K562 (cell line): Measurements from ENCODE around the gene PHETA1. TPM values are rescaled to one million over a fixed set of nuclear protein-coding genes. Genes with fewer than 3 reads are reported as not detected.

ENCODE experiments used
- CEBPG ChIP-seq, 3 experiments: fragments of 200-800 bp in 1 of 3; sonication (Bioruptor generic) in 1 of 3; sonication (generic) in 1 of 3; formaldehyde crosslinking in 1 of 3; IDR thresholded peaks in 2 of 3; conservative IDR thresholded peaks in 1 of 3; 2 replicates each; pipeline versions ENCODE4 v1.6.1 to v1.8.0; 2016 to 2022; ENCODE audit warnings: missing compliant biosample characterization in 2 of 3, missing genetic modification characterization in 2 of 3, mild to moderate bottlenecking in 1 of 3, missing genetic modification reagents in 1 of 3
- ELF1 ChIP-seq: fragments of 200-800 bp; sonication (Bioruptor generic); IDR thresholded peaks from 2 replicates; pipeline ENCODE4 v1.6.1; 2016; ENCODE audit warnings: missing genetic modification characterization, missing compliant biosample characterization
- ESRRA ChIP-seq: fragments of 450-650 bp; IDR thresholded peaks from 2 replicates; pipeline ENCODE4 v1.6.1; 2014; ENCODE audit warnings: low read depth, mild to moderate bottlenecking, moderate library complexity, borderline replicate concordance
- L3MBTL2 ChIP-seq: fragments of 450-650 bp; IDR thresholded peaks from 2 replicates; pipeline ENCODE4 v1.6.1; 2016; ENCODE audit warnings: mild to moderate bottlenecking, moderate library complexity
- LARP7 ChIP-seq: fragments of 450-650 bp; IDR thresholded peaks from 2 replicates; pipeline ENCODE4 v1.6.1; 2016
- LEF1 ChIP-seq: fragments of 450-650 bp; IDR thresholded peaks from 2 replicates; pipeline ENCODE4 v1.6.1; 2016; ENCODE audit warnings: mild to moderate bottlenecking
- MEF2D ChIP-seq: conservative IDR thresholded peaks from 2 replicates; pipeline ENCODE4 v1.6.1; 2016; ENCODE audit warnings: low read depth, missing genetic modification characterization, missing compliant biosample characterization
- MYC ChIP-seq, 2 experiments: fragments of 250-450 bp in 1 of 2; sonication (Bioruptor Pico) in 1 of 2; IDR thresholded peaks; 2 replicates each; pipeline versions ENCODE4 v1.5.1 to v1.6.1; 2012 to 2021; ENCODE audit warnings: low read depth in 2 of 2, borderline replicate concordance in 1 of 2, improper control_type of control experiment in 1 of 2, low read length in 1 of 2, mild to moderate bottlenecking in 1 of 2, moderate library complexity in 1 of 2
- NR2C1 ChIP-seq, 2 experiments: fragments of 450-650 bp; IDR thresholded peaks; 2 replicates each; pipeline ENCODE4 v1.6.1; 2017; ENCODE audit warnings: mild to moderate bottlenecking in 2 of 2, antibody characterized with exemption in 1 of 2, inconsistent platforms in 1 of 2, missing compliant biosample characterization in 1 of 2, missing genetic modification characterization in 1 of 2
- PHF21A ChIP-seq: fragments of 450-650 bp; IDR thresholded peaks from 2 replicates; pipeline ENCODE4 v1.6.1; 2017; ENCODE audit warnings: low read depth, borderline replicate concordance
- SP1 ChIP-seq: sonication (generic); formaldehyde crosslinking; IDR thresholded peaks from 2 replicates; pipeline ENCODE4 v1.8.1; 2022; ENCODE audit warnings: mild to moderate bottlenecking, missing genetic modification reagents
- SP2 ChIP-seq: IDR thresholded peaks from 2 replicates; pipeline ENCODE4 v1.6.1; 2011; ENCODE audit warnings: mild to moderate bottlenecking, low read depth, low read length, moderate library complexity; ENCODE audit not compliant: poor library complexity, severe bottlenecking; ENCODE audit errors: extremely low read depth
- STAT5A ChIP-seq: IDR thresholded peaks from 2 replicates; pipeline ENCODE4 v1.6.1; 2012; ENCODE audit warnings: low read length, inconsistent platforms, borderline replicate concordance
- TBL1XR1 ChIP-seq, 2 experiments: IDR thresholded peaks; 2 replicates each; pipeline ENCODE4 v1.6.1; 2012; ENCODE audit warnings: improper control_type of control experiment in 2 of 2, low read length in 2 of 2, mild to moderate bottlenecking in 1 of 2
- ZC3H4 ChIP-seq: sonication (generic); formaldehyde crosslinking; IDR thresholded peaks from 2 replicates; pipeline ENCODE4 v1.9.0; 2021; ENCODE audit warnings: missing genetic modification reagents, borderline replicate concordance
- ZSCAN32 ChIP-seq: fragments of 450-650 bp; formaldehyde crosslinking; IDR thresholded peaks from 2 replicates; pipeline ENCODE4 v1.4.0; 2020; ENCODE audit warnings: mild to moderate bottlenecking, moderate library complexity
- polyA plus RNA-seq, 8 experiments: library from polyadenylated mRNA; depleted of rRNA in 4 of 8; stranded (reverse) in 5 of 8; unstranded in 3 of 8; fragments of >200 nt; fragmentation: Nextera tagmentation in 2 of 8; fragmentation: Illumina TruSeq in 1 of 8; extraction: Ambion mirVana in 2 of 8; extraction: Trizol in 1 of 8; gene quantifications; 2 replicates each; pipeline versions ENCODE4 v1.2.1 to v1.2.3, GENCODE V29; 2011 to 2014; ENCODE audit warnings: inconsistent platforms in 1 of 8, missing spikeins in 1 of 8
- total RNA-seq, 7 experiments: library from RNA; depleted of rRNA in 6 of 7; stranded (reverse); fragments of >200 nt in 6 of 7; fragmentation: Illumina TruSeq in 2 of 7; extraction: Trizol in 2 of 7; gene quantifications; 2 replicates each; pipeline versions ENCODE4 v1.2.1 to v1.2.3, GENCODE V29; 2011 to 2021; ENCODE audit warnings: low replicate concordance in 1 of 7
- TF ChIP-seq, protein P1 (sequence below): fragments of 200-800 bp; sonication (Bioruptor generic); IDR thresholded peaks from 2 replicates; pipeline ENCODE4 v1.6.1; 2017; ENCODE audit warnings: missing genetic modification characterization, missing compliant biosample characterization
- TF ChIP-seq, protein P2 (sequence below): fragments of 250-450 bp; sonication (Bioruptor Pico); IDR thresholded peaks from 2 replicates; pipeline ENCODE4 v1.4.0; 2020; ENCODE audit warnings: mild to moderate bottlenecking
- TF ChIP-seq, protein P3 (sequence below): fragments of 450-650 bp; IDR thresholded peaks from 2 replicates; pipeline ENCODE4 v1.7.0; 2016; ENCODE audit warnings: borderline replicate concordance
- TF ChIP-seq, protein P4 (sequence below): fragments of 450-650 bp; IDR thresholded peaks from 2 replicates; pipeline ENCODE4 v1.6.1; 2016; ENCODE audit warnings: low read depth, mild to moderate bottlenecking, moderate library complexity

The PHETA1 gene
- total and polyA plus RNA-seq, 9 of the 15 experiments (the other 6 are each of a cell fraction or from before 2014, with no cell fraction given): 0.03 to 12.4 (median 3.0) TPM

DNA sequence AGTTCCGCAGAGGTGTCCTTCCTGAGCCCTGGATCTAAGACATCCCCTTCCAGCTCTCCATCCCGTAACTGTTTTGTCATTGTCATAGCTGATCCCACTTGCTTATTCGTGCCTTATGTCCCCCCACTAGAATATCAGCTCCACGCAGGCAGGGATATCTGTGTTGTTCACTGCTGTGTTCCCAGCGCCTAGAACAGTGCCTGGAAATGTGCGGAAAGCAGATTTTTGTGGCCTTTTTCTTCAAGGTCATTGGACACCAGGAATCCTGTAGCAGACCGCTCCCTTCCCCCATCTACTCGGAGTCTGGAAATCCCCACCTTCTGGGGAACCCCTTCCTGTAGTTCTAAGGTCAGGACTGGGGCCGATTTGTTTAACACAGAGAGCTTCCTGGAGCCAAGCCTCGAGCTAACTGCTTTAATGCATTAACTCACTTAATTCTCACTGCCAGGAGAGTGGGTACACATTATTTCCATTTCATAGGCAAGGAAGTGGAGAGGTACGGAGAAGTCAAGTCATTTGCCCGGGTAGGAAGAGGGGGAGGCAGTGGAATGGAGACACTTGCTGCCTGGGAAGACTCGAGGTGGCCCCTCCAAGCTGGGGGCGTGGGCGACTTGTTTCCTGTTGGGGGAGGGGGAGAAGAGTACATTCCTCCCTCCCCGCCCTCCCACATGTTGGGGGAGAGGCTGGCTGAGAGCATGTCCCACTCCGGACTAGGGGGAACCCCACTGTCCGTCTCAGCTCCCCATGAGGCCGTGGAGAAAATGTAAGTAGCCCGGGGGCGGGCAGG, 35.7 kb upstream of the PHETA1 start (continued):
- peak; percentile 80 for TF ChIP-seq ESRRA
- no peak for TF ChIP-seq NR2C1 (IDR thresholded peaks at IDR 0.05)
- peak; percentile 12; the same call in 1 of the 2 replicates for TF ChIP-seq NR2C1 (tag; IDR thresholded peaks at IDR 0.05)
- peak; percentile 59; the same call in 1 of the 2 replicates for TF ChIP-seq MYC (IDR thresholded peaks at IDR 0.05; ENCODE audit: low read depth, low read length)
- 0 out of 2 replicates have a peak, but pooled peaks have one; percentile 43 for TF ChIP-seq MYC (CRISPR knock-in tag; IDR thresholded peaks at IDR 0.05; ENCODE audit: borderline replicate concordance, low read depth)
- TF ChIP-seq, protein P1, sequence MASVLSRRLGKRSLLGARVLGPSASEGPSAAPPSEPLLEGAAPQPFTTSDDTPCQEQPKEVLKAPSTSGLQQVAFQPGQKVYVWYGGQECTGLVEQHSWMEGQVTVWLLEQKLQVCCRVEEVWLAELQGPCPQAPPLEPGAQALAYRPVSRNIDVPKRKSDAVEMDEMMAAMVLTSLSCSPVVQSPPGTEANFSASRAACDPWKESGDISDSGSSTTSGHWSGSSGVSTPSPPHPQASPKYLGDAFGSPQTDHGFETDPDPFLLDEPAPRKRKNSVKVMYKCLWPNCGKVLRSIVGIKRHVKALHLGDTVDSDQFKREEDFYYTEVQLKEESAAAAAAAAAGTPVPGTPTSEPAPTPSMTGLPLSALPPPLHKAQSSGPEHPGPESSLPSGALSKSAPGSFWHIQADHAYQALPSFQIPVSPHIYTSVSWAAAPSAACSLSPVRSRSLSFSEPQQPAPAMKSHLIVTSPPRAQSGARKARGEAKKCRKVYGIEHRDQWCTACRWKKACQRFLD (CRISPR knock-in tag): peak; percentile 85; the same call in 1 of the 2 replicates
- TF ChIP-seq, protein P2, sequence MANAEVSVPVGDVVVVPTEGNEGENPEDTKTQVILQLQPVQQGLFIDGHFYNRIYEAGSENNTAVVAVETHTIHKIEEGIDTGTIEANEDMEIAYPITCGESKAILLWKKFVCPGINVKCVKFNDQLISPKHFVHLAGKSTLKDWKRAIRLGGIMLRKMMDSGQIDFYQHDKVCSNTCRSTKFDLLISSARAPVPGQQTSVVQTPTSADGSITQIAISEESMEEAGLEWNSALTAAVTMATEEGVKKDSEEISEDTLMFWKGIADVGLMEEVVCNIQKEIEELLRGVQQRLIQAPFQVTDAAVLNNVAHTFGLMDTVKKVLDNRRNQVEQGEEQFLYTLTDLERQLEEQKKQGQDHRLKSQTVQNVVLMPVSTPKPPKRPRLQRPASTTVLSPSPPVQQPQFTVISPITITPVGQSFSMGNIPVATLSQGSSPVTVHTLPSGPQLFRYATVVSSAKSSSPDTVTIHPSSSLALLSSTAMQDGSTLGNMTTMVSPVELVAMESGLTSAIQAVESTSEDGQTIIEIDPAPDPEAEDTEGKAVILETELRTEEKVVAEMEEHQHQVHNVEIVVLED: no peak
- TF ChIP-seq LEF1: peak; percentile 89
- TF ChIP-seq, protein P3, sequence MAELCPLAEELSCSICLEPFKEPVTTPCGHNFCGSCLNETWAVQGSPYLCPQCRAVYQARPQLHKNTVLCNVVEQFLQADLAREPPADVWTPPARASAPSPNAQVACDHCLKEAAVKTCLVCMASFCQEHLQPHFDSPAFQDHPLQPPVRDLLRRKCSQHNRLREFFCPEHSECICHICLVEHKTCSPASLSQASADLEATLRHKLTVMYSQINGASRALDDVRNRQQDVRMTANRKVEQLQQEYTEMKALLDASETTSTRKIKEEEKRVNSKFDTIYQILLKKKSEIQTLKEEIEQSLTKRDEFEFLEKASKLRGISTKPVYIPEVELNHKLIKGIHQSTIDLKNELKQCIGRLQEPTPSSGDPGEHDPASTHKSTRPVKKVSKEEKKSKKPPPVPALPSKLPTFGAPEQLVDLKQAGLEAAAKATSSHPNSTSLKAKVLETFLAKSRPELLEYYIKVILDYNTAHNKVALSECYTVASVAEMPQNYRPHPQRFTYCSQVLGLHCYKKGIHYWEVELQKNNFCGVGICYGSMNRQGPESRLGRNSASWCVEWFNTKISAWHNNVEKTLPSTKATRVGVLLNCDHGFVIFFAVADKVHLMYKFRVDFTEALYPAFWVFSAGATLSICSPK: 0 out of 2 replicates have a peak, but pooled peaks have one; percentile 20
- no peak for TF ChIP-seq SP1 (CRISPR knock-in tag)
- TF ChIP-seq TBL1XR1 (IDR thresholded peaks at IDR 0.05; ENCODE audit: low read length in 2 of 2): peak in 1 of 2 experiments; percentile 65; a peak in 2 of 4 replicates
- TF ChIP-seq LARP7: no peak
- 0 out of 2 replicates have a peak, but pooled peaks have one; percentile 1 for TF ChIP-seq L3MBTL2
- 0 out of 2 replicates have a peak, but pooled peaks have one; percentile 5 for TF ChIP-seq PHF21A
- TF ChIP-seq ZC3H4: no peak; the same call in 1 of the 2 replicates
- no peak for TF ChIP-seq CEBPG (CRISPR knock-in tag; IDR thresholded peaks at IDR 0.05)
- TF ChIP-seq CEBPG (tag; conservative IDR thresholded peaks at IDR 0.05 in 1 of 2, IDR thresholded peaks at IDR 0.05 in 1 of 2): no peak
- no peak for TF ChIP-seq ZSCAN32 (CRISPR knock-in tag)
- TF ChIP-seq, protein P4, sequence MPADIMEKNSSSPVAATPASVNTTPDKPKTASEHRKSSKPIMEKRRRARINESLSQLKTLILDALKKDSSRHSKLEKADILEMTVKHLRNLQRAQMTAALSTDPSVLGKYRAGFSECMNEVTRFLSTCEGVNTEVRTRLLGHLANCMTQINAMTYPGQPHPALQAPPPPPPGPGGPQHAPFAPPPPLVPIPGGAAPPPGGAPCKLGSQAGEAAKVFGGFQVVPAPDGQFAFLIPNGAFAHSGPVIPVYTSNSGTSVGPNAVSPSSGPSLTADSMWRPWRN: no peak
- TF ChIP-seq STAT5A: 0 out of 2 replicates have a peak, but pooled peaks have one; percentile 30
- TF ChIP-seq ELF1: peak; percentile 60; the same call in 1 of the 2 replicates
- no peak for TF ChIP-seq SP2
- TF ChIP-seq MEF2D (tag): 0 out of 2 replicates have a peak, but pooled peaks have one; percentile 30
